Activated naive CD8-positive, alpha-beta T cell treated with anti-CD3 and anti-CD28 coated beads, Interleukin-2, amount 10 ng/mL, durations not matched to agents 7 days and 5 days (primary cell): Measurements from ENCODE around the gene LAMTOR1. TPM values are rescaled to one million over a fixed set of nuclear protein-coding genes. Genes with fewer than 3 reads are reported as not detected.
A peak's percentile ranks its signal among the peaks of the same experiment; 100 is the strongest.

Source experiments
- ATAC-seq: fragments of 150-1000 bp; cut with Tn5 transposase; one replicate; pipeline ENCODE4 v1.10.0; 2021; ENCODE audit warnings: low read depth, moderate library complexity
- POLR2A ChIA-PET: fragments of 350-600 bp; sonication (Branson Sonifier 250); formaldehyde crosslinking; loops from one replicate; lab custom pipeline; 2021; ENCODE audit warnings: antibody characterized with exemption; lab: Charles Lee
- DNase-seq: peaks from one replicate; pipeline ENCODE4 v3.0.0; 2021
- H3K27ac Mint-ChIP-seq: one replicate; pipeline ENCODE4 v1.8.0; 2022; ENCODE audit warnings: mild to moderate bottlenecking, mixed read lengths
- H3K27me3 Mint-ChIP-seq: one replicate; pipeline ENCODE4 v1.8.0; 2022; ENCODE audit warnings: mild to moderate bottlenecking, moderate library complexity, mixed read lengths
- H3K36me3 Mint-ChIP-seq: one replicate; pipeline ENCODE4 v1.8.0; 2021; ENCODE audit warnings: mild to moderate bottlenecking, mixed read lengths
- H3K4me1 Mint-ChIP-seq: one replicate; pipeline ENCODE4 v1.8.0; 2021; ENCODE audit warnings: mixed read lengths
- H3K4me3 Mint-ChIP-seq: one replicate; pipeline ENCODE4 v1.8.0; 2022; ENCODE audit warnings: mild to moderate bottlenecking, moderate library complexity, mixed read lengths
- H3K9me3 Mint-ChIP-seq: one replicate; pipeline ENCODE4 v1.8.0; 2021; ENCODE audit warnings: mixed read lengths
- microRNA-seq: library from miRNA; unstranded; fragments of <30 nt; microRNA quantifications from one replicate; pipeline ENCODE4 v1.2.0, GENCODE V29; 2022
- total RNA-seq, 2 experiments: library from RNA; stranded (reverse); gene quantifications; one replicate each; pipeline ENCODE4 v1.2.3, GENCODE V29; 2021

The LAMTOR1 gene
- total RNA-seq, 2 experiments from 2014 or later, result 65.6 to 70.5 TPM

GRCh38 chr11:72070491-72070890 lies 32.6 kb downstream of the LAMTOR1 start:
- POLR2A ChIA-PET, result interaction anchor here (1.4 kb wide), 1 partner anchor 9 kb away, joined by 4 read pairs; no protein-coding TSS in a partner anchor
- H3K27me3 Mint-ChIP-seq, result no peaks in the 10 kb centered on the region
- H3K27ac Mint-ChIP-seq, result no peak overlapping the region
- H3K4me1 Mint-ChIP-seq, result peaks cover 48% of the 10 kb centered on the region
- peaks cover 42% of the 10 kb centered on the region for H3K36me3 Mint-ChIP-seq
- no peak for DNase-seq
- no peak overlapping the region for H3K4me3 Mint-ChIP-seq
- no peaks in the 10 kb centered on the region for H3K9me3 Mint-ChIP-seq
- no peak for ATAC-seq

GRCh38 chr11:72069787-72070251 lies 33.3 kb downstream of the LAMTOR1 start:
- Mint-ChIP-seq H3K36me3 (peaks cover 40% of the 10 kb centered on the region), H3K9me3 (no peaks in the 10 kb centered on the region), H3K27me3 (no peaks in the 10 kb centered on the region), H3K4me3 (no peak overlapping the region), H3K27ac (peak overlapping the region; percentile 52), H3K4me1 (peaks cover 47% of the 10 kb centered on the region)
- ATAC-seq (no peak), DNase-seq (no peak)
- POLR2A ChIA-PET, result interaction anchor here (1.4 kb wide), 1 partner anchor 10 kb away, joined by 4 read pairs; no protein-coding TSS in a partner anchor

DNA sequence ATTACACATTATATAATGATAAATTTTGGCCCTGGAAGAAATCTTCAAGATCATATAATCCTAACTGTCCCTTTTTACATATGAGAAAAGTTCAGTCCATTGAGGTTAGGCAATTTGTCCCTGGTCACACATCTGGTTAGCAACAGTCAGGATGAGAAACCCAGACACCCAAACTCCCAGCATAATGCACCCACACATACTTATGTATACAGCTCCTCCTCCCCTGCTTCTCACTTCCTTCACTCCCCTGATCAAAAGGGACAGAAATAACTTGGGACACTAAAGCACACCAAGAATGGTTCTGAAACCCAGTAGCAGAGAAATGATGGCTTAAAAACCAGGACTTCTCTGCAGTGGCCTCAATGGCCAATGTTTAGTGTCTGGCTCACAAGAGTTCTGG lies 33.9 kb downstream of the LAMTOR1 start:
- DNase-seq, result no peak
- Mint-ChIP-seq H3K27me3 (no peaks in the 10 kb centered on the region), H3K4me1 (peaks cover 47% of the 10 kb centered on the region), H3K9me3 (no peaks in the 10 kb centered on the region), H3K4me3 (no peak overlapping the region), H3K27ac (peak overlapping the region; percentile 60), H3K36me3 (peaks cover 38% of the 10 kb centered on the region)
- POLR2A ChIA-PET, result interaction anchor here (0.7 kb wide), 1 partner anchor 318 kb away, joined by 4 read pairs; no protein-coding TSS in a partner anchor
- ATAC-seq, result no peak

DNA sequence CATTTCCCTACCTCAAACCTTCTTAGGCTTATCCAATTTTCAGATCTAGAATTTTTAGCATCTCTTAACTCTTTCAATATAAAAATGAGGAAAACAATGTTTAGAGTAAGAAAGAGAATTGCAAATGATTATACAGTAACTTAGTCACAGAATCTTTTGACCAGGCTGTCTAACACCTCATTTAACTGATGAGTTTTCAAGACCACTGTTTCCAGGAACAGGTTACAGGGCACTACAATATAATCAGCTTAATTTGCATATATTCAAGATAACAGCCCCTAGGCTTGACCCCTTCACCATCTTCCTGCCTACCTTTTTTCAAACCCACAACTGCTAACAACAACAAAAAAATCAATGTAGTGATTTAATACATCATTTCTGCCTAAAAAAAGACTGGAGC lies 35.4 kb downstream of the LAMTOR1 start:
- no peak overlapping the region for H3K4me3 Mint-ChIP-seq
- H3K4me1 Mint-ChIP-seq, result peaks cover 40% of the 10 kb centered on the region
- no peaks in the 10 kb centered on the region for H3K9me3 Mint-ChIP-seq
- DNase-seq (no peak), ATAC-seq (no peak)
- H3K27ac Mint-ChIP-seq, result no peak overlapping the region
- H3K27me3 Mint-ChIP-seq, result no peaks in the 10 kb centered on the region
- POLR2A ChIA-PET, result interaction anchor here (1.1 to 1.5 kb wide), 2 partner anchors 11 to 45 kb away, joined by 3 read pairs; partner anchors contain the start of gene ANAPC15
- H3K36me3 Mint-ChIP-seq, result peaks cover 36% of the 10 kb centered on the region

DNA sequence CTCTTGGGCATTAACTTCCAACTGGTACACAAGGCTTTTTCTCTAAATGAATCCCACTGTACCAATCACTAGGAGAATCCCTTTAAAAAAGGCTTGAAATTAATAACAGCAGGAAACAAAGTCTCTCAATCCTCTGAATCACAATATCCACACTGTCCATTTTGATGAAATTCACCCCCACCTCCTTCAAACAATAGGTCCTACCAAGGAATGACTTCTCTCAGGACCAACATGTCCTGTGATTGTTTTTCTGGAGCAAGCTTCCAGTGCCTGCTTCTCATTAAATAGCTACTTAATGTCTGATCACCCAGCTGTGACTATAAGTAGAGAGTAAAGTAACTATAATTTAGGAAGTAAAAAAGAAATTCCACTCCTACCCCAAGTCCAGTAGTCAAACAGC lies 35.8 kb downstream of the LAMTOR1 start:
- no peaks in the 10 kb centered on the region for H3K27me3 Mint-ChIP-seq
- POLR2A ChIA-PET, result interaction anchor here (1.1 to 1.5 kb wide), 2 partner anchors 12 to 45 kb away, joined by 3 read pairs; partner anchors contain the start of gene ANAPC15
- DNase-seq, result no peak
- no peak overlapping the region for H3K27ac Mint-ChIP-seq
- H3K36me3 Mint-ChIP-seq, result peaks cover 35% of the 10 kb centered on the region
- H3K4me3 Mint-ChIP-seq, result no peak overlapping the region
- no peaks in the 10 kb centered on the region for H3K9me3 Mint-ChIP-seq
- ATAC-seq, result no peak
- H3K4me1 Mint-ChIP-seq, result peaks cover 36% of the 10 kb centered on the region

DNA sequence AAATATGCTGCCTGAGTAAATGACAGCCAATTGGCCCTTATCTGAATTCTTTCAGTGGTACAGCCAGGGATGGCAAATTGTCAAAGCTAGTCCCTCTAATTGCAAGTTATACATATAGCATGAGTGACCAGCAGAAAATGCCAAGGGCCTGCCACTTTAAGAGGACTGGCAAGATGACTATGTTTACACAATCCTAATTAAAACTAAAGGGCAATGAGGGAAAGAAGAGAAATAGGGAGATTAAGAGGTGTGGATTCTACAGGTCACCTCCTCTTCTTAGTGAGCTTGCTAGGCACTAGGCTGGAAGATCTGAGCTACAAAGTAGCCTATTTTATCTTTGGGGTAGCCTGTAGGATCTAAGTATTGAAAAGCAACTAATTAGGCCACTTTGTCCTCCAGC lies 36.2 kb downstream of the LAMTOR1 start:
- POLR2A ChIA-PET, result interaction anchor here (1.1 kb wide), 1 partner anchor 46 kb away, joined by 3 read pairs; the partner anchor contains the start of gene ANAPC15
- Mint-ChIP-seq H3K36me3 (peaks cover 34% of the 10 kb centered on the region), H3K4me1 (peaks cover 32% of the 10 kb centered on the region), H3K9me3 (no peaks in the 10 kb centered on the region), H3K27me3 (no peaks in the 10 kb centered on the region), H3K27ac (no peak overlapping the region), H3K4me3 (no peak overlapping the region)
- no peak for ATAC-seq
- DNase-seq, result no peak

DNA sequence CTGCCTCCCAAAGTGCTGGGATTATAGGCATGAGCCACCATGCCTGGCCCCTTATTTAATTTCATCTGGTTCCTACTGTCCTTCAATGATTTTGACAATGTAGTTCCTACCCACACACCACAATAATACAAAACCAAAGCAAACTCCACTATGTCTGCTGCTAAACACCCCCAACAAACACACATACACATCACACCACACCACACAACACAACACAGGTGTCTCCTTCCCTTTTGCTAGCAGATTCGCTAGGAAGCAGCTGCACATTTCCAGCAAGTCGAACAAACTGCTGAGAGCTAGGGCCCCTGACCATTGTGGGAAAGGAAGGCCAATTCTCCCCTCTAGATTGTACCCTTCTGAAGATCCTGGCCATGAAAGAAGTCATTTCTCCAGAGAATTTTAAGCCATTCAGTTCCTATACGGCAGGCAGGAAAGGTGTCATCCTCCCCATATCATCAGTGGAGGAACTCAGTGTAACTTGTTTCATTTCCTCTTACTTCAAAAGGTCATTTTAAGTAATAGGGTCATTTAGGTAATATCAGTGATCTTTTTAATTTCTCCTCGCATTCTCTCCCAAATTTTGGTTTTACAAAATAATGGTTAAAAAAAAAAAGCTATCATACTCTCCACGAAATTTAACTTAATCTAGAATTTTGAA lies 41.2 kb downstream of the LAMTOR1 start:
- ATAC-seq, result no peak
- no peaks in the 10 kb centered on the region for H3K9me3 Mint-ChIP-seq
- H3K27ac Mint-ChIP-seq, result no peak overlapping the region
- peaks cover 16% of the 10 kb centered on the region for H3K36me3 Mint-ChIP-seq
- H3K4me1 Mint-ChIP-seq, result peaks cover 10% of the 10 kb centered on the region
- H3K27me3 Mint-ChIP-seq, result no peaks in the 10 kb centered on the region
- no peak for DNase-seq
- H3K4me3 Mint-ChIP-seq, result no peak overlapping the region
- POLR2A ChIA-PET, result no interaction called here

DNA sequence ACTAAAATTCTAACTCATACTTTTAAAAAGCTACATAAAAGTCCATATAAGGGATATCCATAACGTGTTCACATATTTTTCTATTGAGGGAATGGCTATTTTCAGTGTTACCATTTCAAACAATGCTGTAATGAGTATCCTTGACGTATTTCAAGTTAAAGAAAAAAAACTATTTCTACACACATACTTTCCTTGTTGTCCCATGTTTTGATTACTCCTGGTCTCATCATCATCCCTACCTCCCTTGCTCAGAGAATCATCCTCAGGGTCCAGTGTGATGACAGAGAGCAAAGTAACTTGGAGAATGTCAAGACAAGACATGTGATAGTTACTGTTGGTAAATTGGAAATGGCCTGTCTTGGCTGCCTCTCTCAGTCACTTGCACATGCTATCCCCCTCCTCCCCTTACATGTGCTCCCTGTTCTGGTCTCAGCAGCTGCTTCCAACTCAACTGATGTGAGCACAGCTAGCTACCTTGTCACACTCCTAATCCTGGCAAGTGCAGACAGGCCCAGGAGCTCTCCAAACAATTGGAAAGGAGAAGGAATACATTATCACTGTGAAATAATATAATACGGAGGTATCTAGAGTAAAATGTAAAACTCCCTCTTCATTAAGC lies 44.6 kb downstream of the LAMTOR1 start:
- no peak overlapping the region for H3K4me3 Mint-ChIP-seq
- no peaks in the 10 kb centered on the region for H3K9me3 Mint-ChIP-seq
- H3K36me3 Mint-ChIP-seq, result peaks cover 12% of the 10 kb centered on the region
- no peak overlapping the region for H3K27ac Mint-ChIP-seq
- H3K27me3 Mint-ChIP-seq, result no peaks in the 10 kb centered on the region
- no peak for DNase-seq
- peaks cover 6% of the 10 kb centered on the region for H3K4me1 Mint-ChIP-seq
- POLR2A ChIA-PET, result no interaction called here
- ATAC-seq, result no peak

GRCh38 chr11:72048766-72049460 lies 54.2 kb downstream of the LAMTOR1 start:
- Mint-ChIP-seq H3K27me3 (no peaks in the 10 kb centered on the region), H3K4me1 (peaks cover 9% of the 10 kb centered on the region), H3K36me3 (peaks cover 9% of the 10 kb centered on the region), H3K27ac (no peak overlapping the region), H3K4me3 (no peak overlapping the region), H3K9me3 (no peaks in the 10 kb centered on the region)
- DNase-seq, result no peak
- ATAC-seq, result no peak
- POLR2A ChIA-PET, result interaction anchor here (0.9 kb wide), 1 partner anchor 8 kb away, joined by 3 read pairs; no protein-coding TSS in a partner anchor

Small RNA genes lying within 50 kb of the gene (microRNA-seq; reads per million reads assigned to microRNA genes)
- not detected for gene MIR3165

Other genes with a start within 250 kb of the LAMTOR1 start
- gene DEFB131B, start 224.8 kb downstream of the LAMTOR1 start, total RNA-seq, result not detected
- 10 to 100 TPM; 20.1 to 21.1 TPM for gene XNDC1N, start 174.7 kb downstream of the LAMTOR1 start, total RNA-seq
- 10 to 100 TPM; 29.9 to 32.8 TPM for gene RNF121, start 174.3 kb downstream of the LAMTOR1 start, total RNA-seq
- gene IL18BP, start 104.4 kb downstream of the LAMTOR1 start, total RNA-seq, result 10 to 100 TPM; 21.2 to 22.9 TPM
- gene NUMA1, start 22.8 kb downstream of the LAMTOR1 start, total RNA-seq, result 100 to 1,000 TPM; 262 to 263 TPM
- gene LRRC51, start 22.4 kb downstream of the LAMTOR1 start, total RNA-seq, result 1 to 10 TPM; 4.3 to 5.1 TPM
- gene TOMT, start 2.6 kb upstream of the LAMTOR1 start, total RNA-seq, result not detected
- 10 to 100 TPM; 49.0 to 52.5 TPM for gene ANAPC15, start 9.4 kb upstream of the LAMTOR1 start, total RNA-seq
- gene FOLR3, start 32.4 kb upstream of the LAMTOR1 start, total RNA-seq, result not detected
- not detected for gene FOLR1, start 88.8 kb upstream of the LAMTOR1 start, total RNA-seq
- under 1 TPM in 1 of 2 experiments, not detected in 1; 0.33 TPM for gene FOLR2, start 113.5 kb upstream of the LAMTOR1 start, total RNA-seq
- gene INPPL1, start 121.5 kb upstream of the LAMTOR1 start, total RNA-seq, result 100 to 1,000 TPM; 166 to 171 TPM
- gene PHOX2A, start 140.9 kb upstream of the LAMTOR1 start, total RNA-seq, result not detected